ENCODE data around the gene RNF208. TPM values are rescaled to one million over a fixed set of nuclear protein-coding genes. Genes with fewer than 3 reads are reported as not detected.

The RNF208 gene
- total RNA-seq, 1 donor from 2014 or later = 5.9 TPM

DNA sequence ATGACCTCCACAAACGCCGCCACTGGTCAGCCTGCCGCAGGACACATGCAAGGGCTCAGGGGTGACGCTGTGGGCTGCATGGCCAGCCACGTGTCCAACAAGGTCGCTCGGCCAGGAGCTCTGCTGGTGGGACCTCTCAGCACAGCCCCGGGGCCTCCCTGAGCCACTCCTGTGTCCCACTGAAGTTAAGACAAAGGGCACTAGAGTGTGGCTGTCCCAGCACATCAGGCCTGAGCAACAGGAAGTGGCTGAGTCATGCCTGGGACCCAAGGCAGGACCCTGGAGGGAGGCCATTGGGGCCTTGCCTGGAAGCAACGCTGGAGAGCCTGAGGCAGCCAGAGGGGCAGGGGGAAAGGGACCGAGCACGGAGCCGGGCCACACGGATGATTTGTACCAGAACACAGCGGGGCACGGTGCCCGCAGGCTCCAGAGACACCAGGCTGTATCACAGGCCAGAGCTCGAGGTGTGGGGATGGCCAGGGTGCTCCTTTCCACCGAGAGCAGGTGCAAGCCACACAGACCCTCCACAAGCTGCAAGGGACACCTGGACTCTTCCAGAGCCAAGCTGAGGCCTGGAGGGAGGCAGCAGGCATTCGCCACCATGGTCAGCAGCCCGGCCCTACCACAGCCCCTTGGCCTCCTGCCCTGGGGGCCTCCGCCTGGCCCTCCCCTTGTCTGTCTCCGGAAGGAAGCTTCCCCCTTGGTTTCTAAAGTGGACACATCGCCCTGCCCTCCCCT lies 43.7 kb downstream of the RNF208 start:
- DNase-seq (ENCODE audit: low spot score) = no peak

- no peak for DNase-seq (ENCODE audit: low spot score)
These were observed 45.5 kb downstream of the RNF208 start for GRCh38 chr9:137176302-137177182.

- DNase-seq (ENCODE audit: low spot score) = no peak
These were observed 46.6 kb downstream of the RNF208 start for GRCh38 chr9:137175345-137175961.

DNA sequence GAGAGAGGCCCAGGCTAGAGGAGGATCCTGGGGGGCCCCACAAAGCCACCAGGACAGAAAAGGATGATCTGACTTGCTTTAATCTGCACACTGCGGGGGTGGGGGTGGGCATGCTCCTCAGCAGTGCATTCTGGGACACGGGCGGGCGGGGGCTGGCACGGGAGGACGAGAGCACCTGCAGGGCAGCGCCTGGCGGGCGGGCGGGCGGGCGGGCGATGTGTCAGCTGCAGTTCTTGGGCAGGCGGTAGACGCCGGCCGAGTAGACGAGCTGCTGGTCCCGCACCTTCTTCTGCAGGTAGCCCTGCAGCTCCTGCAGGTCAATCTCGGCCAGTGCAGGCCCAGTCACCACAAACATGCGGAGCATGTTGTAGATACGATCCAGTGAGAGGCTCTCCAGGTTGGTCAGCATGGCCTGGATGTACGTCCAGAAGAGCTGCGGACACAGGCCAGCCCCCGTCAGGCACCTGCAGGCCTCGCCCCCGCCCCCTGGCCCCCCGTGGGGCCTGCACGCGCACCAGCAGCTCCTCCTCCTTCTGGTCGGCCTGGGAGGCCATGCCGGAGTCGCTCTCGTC lies 47.2 kb downstream of the RNF208 start:
- no peak for DNase-seq (ENCODE audit: low spot score)

DNA sequence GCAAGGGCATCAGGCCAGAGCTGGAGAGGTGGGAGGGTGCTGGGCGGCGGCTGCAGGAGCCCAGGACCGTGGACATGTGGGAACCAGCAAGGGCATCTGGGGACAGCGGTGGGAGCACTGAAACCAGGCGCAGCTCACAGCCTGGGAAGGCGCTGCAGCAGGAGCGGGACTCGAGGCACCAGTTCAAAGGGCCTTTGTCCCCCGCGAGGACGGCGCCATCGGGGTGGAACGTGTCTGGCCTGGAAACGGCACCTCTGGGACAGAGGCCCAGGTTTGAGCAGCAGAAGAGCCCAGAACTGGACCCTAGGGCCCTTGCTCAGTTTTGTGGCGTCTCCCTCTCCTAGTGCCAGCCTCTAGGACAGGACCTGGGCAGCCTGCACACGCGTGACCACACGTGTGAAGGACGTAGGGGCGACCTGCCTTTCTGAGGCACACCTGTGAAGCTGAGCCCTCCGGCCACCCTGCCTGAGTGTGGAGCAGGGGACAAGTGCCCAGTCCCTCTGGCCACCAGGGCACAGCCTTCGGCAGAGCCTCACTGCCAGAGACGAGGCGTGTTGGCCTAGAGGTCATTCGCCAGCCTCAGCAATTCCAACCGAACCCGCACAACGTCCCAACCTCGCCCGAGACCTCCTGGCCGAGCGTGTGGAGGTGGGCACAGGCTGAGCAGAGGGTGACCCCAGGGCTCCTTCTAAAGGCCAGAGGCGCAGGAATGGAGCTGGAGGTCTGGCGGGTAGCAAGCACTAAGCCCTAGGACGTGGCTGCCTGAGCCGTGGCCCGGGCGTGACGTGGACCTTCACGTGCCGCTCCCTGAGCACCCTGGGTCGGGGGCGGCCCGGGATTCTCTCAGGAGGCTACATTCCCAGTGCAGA lies 48.0 kb downstream of the RNF208 start:
- DNase-seq (ENCODE audit: low spot score) = no peak

- DNase-seq (ENCODE audit: low spot score) = no peak
These were observed 48.9 kb downstream of the RNF208 start for GRCh38 chr9:137172901-137173795.

- DNase-seq (ENCODE audit: low spot score) = no peak
These were observed 50.7 kb downstream of the RNF208 start for GRCh38 chr9:137171149-137171900.

DNA sequence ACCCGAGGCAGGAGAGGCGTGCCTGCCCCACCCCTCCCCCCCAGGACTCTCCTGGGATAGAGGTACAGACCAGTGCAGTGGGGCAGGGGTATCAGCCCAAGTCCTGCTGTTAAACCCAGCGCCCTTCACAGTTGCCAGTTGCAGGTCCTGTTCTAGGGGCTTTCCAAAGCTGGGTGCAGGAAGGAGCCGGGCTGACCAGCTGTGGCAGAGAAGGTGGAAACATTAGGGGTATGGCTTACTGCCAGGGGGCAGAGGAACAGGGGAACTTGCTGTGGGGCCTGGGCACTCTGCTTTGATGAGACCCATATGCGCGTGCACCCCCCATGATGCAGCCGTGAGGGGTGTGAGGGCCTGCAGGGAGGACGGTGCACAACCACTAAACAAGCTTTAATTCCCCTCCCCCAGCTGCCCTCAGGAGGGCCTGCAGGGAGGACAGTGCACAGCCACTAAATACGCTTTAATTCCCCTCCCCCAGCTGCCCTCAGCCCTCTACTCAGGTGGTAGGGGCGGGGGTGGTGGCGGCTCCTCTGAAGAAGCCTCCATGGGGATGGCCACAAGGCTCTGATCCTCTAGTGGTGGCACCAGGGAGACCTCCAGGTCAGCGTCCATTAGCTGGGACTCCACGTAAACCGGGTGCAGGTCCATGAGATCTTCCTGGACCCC lies 51.4 kb downstream of the RNF208 start:
- DNase-seq (ENCODE audit: low spot score) = no peak

Other genes with a start within 250 kb of the RNF208 start
- 249 TPM for gene PTGDS, start 244.7 kb downstream of the RNF208 start, total RNA-seq
- gene LCNL1, start 239.2 kb downstream of the RNF208 start, total RNA-seq = 0.71 TPM
- gene PAXX, start 229.8 kb downstream of the RNF208 start, total RNA-seq = 29.4 TPM
- 1.6 TPM for gene CLIC3, start 225.7 kb downstream of the RNF208 start, total RNA-seq
- 47.2 TPM for gene ABCA2, start 194.0 kb downstream of the RNF208 start, total RNA-seq
- 0.55 TPM for gene FUT7, start 190.2 kb downstream of the RNF208 start, total RNA-seq
- 95.3 TPM for gene NPDC1, start 176.1 kb downstream of the RNF208 start, total RNA-seq
- gene ENTPD2, start 168.2 kb downstream of the RNF208 start, total RNA-seq = not detected
- 0.42 TPM for gene SAPCD2, start 151.7 kb downstream of the RNF208 start, total RNA-seq
- 28.1 TPM for gene UAP1L1, start 144.7 kb downstream of the RNF208 start, total RNA-seq
- 33.0 TPM for gene MAN1B1, start 135.3 kb downstream of the RNF208 start, total RNA-seq
- 150 TPM for gene DPP7, start 107.5 kb downstream of the RNF208 start, total RNA-seq
- not detected for gene GRIN1, start 83.1 kb downstream of the RNF208 start, total RNA-seq
- not detected for gene LRRC26, start 52.2 kb downstream of the RNF208 start, total RNA-seq
- not detected for gene TMEM210, start 50.2 kb downstream of the RNF208 start, total RNA-seq
- 39.3 TPM for gene ANAPC2, start 33.7 kb downstream of the RNF208 start, total RNA-seq
- 53.3 TPM for gene SSNA1, start 33.6 kb downstream of the RNF208 start, total RNA-seq
- 5.1 TPM for gene TPRN, start 21.5 kb downstream of the RNF208 start, total RNA-seq
- 24.8 TPM for gene TMEM203, start 16.6 kb downstream of the RNF208 start, total RNA-seq
- 10.4 TPM for gene NDOR1, start 16.5 kb downstream of the RNF208 start, total RNA-seq
- gene CYSRT1, start 2.9 kb upstream of the RNF208 start, total RNA-seq = 0.42 TPM
- gene RNF224, start 5.3 kb upstream of the RNF208 start, total RNA-seq = not detected
- gene SLC34A3, start 8.7 kb upstream of the RNF208 start, total RNA-seq = not detected
- gene TUBB4B, start 19.0 kb upstream of the RNF208 start, total RNA-seq = 298 TPM
- gene STPG3, start 29.0 kb upstream of the RNF208 start, total RNA-seq = not detected
- 39.2 TPM for gene NELFB, start 33.1 kb upstream of the RNF208 start, total RNA-seq
- gene TOR4A, start 55.5 kb upstream of the RNF208 start, total RNA-seq = 9.2 TPM
- 16.3 TPM for gene NRARP, start 80.0 kb upstream of the RNF208 start, total RNA-seq
- gene EXD3, start 200.9 kb upstream of the RNF208 start, total RNA-seq = 14.9 TPM
- gene NOXA1, start 201.2 kb upstream of the RNF208 start, total RNA-seq = 3.2 TPM
- not detected for gene ENTPD8, start 219.1 kb upstream of the RNF208 start, total RNA-seq
- 37.4 TPM for gene NSMF, start 237.1 kb upstream of the RNF208 start, total RNA-seq